Skeletal muscle tissue (tissue), 4 donors: ENCODE measurements around the gene NPB. TPM values are rescaled to one million over a fixed set of nuclear protein-coding genes. Genes with fewer than 3 reads are reported as not detected.

ENCODE experiments used
- H3K27ac ChIP-seq: one replicate; pipeline ENCODE4 v1.7.0; 2013; ENCODE audit warnings: mild to moderate bottlenecking, low read depth, low read length, inconsistent platforms
- H3K27me3 ChIP-seq, 3 donors: one replicate each; pipeline ENCODE4 v1.7.0; 2013; ENCODE audit warnings: low read length in 3 of 3; ENCODE audit not compliant: control insufficient read depth in 3 of 3, insufficient read depth in 3 of 3
- H3K36me3 ChIP-seq, 3 donors: one replicate each; pipeline ENCODE4 v1.7.0; 2013; ENCODE audit warnings: low read length in 3 of 3; ENCODE audit not compliant: control insufficient read depth in 3 of 3, insufficient read depth in 3 of 3
- H3K4me1 ChIP-seq, 3 donors: one replicate each; pipeline ENCODE4 v1.7.0; 2013; ENCODE audit warnings: low read length in 3 of 3, mild to moderate bottlenecking in 3 of 3; ENCODE audit not compliant: control insufficient read depth in 3 of 3, insufficient read depth in 3 of 3
- H3K4me3 ChIP-seq, 3 donors: one replicate each; pipeline ENCODE4 v1.7.0; 2013; ENCODE audit warnings: low read length in 3 of 3
- H3K9ac ChIP-seq, 3 donors: one replicate each; pipeline ENCODE4 v1.7.0; 2013; ENCODE audit warnings: low read length in 3 of 3, mild to moderate bottlenecking in 3 of 3, moderate library complexity in 2 of 3, low read depth in 1 of 3
- H3K9me3 ChIP-seq, 3 donors: one replicate each; pipeline ENCODE4 v1.7.0; 2013; ENCODE audit warnings: low read length in 3 of 3; ENCODE audit not compliant: control insufficient read depth in 3 of 3
- total RNA-seq: library from RNA; depleted of rRNA; stranded (reverse); fragments of >200 nt; gene quantifications from one replicate; pipeline ENCODE4 v1.2.3, GENCODE V29; 2014
- donor health status: Osteomylitis.

NPB gene
- total RNA-seq, 1 donor from 2014 or later = 1.0 TPM

- H3K9me3 ChIP-seq = no peaks in the 10 kb centered on the region
- H3K9ac ChIP-seq = peak overlapping the region in 2 of 3 donors; percentile 54 to 57
- H3K27ac ChIP-seq = peak overlapping the region; percentile 7
- H3K4me3 ChIP-seq = peak overlapping the region in 1 of 3 donors; percentile 71
- no peaks in the 10 kb centered on the region for H3K27me3 ChIP-seq
- H3K4me1 ChIP-seq = peaks cover 55 to 77% (median 62%) of the 10 kb centered on the region in 3 donors
- H3K36me3 ChIP-seq = peaks cover 39 to 48% (median 45%) of the 10 kb centered on the region in 3 donors
These were observed 17.0 kb downstream of the NPB start for GRCh38 chr17:81918832-81919545.

- peaks cover 72 to 87% (median 79%) of the 10 kb centered on the region in 3 donors for H3K4me1 ChIP-seq
- peak overlapping the region in 2 of 3 donors; percentile 13 to 50 for H3K4me3 ChIP-seq
- no peaks in the 10 kb centered on the region for H3K27me3 ChIP-seq
- peaks cover 22 to 29% (median 26%) of the 10 kb centered on the region in 3 donors for H3K36me3 ChIP-seq
- H3K27ac ChIP-seq = peak overlapping the region; percentile 19
- peak overlapping the region in 2 of 3 donors; percentile 54 to 67 for H3K9ac ChIP-seq
- H3K9me3 ChIP-seq = no peaks in the 10 kb centered on the region
These were observed 18.8 kb downstream of the NPB start for GRCh38 chr17:81920612-81921536.

GRCh38 chr17:81921537-81921862 lies 19.5 kb downstream of the NPB start:
- no peaks in the 10 kb centered on the region for H3K9me3 ChIP-seq
- H3K4me1 ChIP-seq = peaks cover 77 to 90% (median 86%) of the 10 kb centered on the region in 3 donors
- no peak overlapping the region for H3K27ac ChIP-seq
- peak overlapping the region in 1 of 3 donors; percentile 50 for H3K4me3 ChIP-seq
- peaks cover 22 to 28% (median 25%) of the 10 kb centered on the region in 3 donors for H3K36me3 ChIP-seq
- H3K27me3 ChIP-seq = no peaks in the 10 kb centered on the region
- H3K9ac ChIP-seq = peak overlapping the region in 1 of 3 donors; percentile 30

- Histone ChIP-seq H3K9me3 (no peaks in the 10 kb centered on the region), H3K27ac (peak overlapping the region; percentile 94), H3K4me3 (peak overlapping the region in 2 of 3 donors; percentile 54 to 83), H3K36me3 (peaks cover 22 to 28% (median 25%) of the 10 kb centered on the region in 3 donors), H3K9ac (peak overlapping the region; percentile 25 to 78 (median 30)), H3K27me3 (no peaks in the 10 kb centered on the region), H3K4me1 (peaks cover 73 to 86% (median 81%) of the 10 kb centered on the region in 3 donors)
These were observed 20.0 kb downstream of the NPB start for GRCh38 chr17:81921996-81922565.

- H3K4me1 ChIP-seq = peaks cover 68 to 83% (median 76%) of the 10 kb centered on the region in 3 donors
- no peaks in the 10 kb centered on the region for H3K9me3 ChIP-seq
- peak overlapping the region; percentile 83 to 87 (median 85) for H3K9ac ChIP-seq
- peaks cover 22 to 28% (median 25%) of the 10 kb centered on the region in 3 donors for H3K36me3 ChIP-seq
- H3K27ac ChIP-seq = peak overlapping the region; percentile 94
- H3K27me3 ChIP-seq = no peaks in the 10 kb centered on the region
- peak overlapping the region; percentile 72 to 83 (median 76) for H3K4me3 ChIP-seq
These were observed 20.7 kb downstream of the NPB start for GRCh38 chr17:81922566-81923301.

GRCh38 chr17:81923302-81924260 lies 21.5 kb downstream of the NPB start:
- peaks cover 0 to 2% (median 0%) of the 10 kb centered on the region in 3 donors for H3K27me3 ChIP-seq

GRCh38 chr17:81924557-81925532 lies 22.8 kb downstream of the NPB start:
- no peaks in the 10 kb centered on the region for H3K9me3 ChIP-seq
- peak overlapping the region in 2 of 3 donors; percentile 45 to 83 for H3K4me3 ChIP-seq
- H3K4me1 ChIP-seq = peaks cover 60 to 76% (median 67%) of the 10 kb centered on the region in 3 donors
- peak overlapping the region; percentile 33 to 85 (median 83) for H3K9ac ChIP-seq
- peaks cover 0 to 4% (median 0%) of the 10 kb centered on the region in 3 donors for H3K27me3 ChIP-seq
- peak overlapping the region; percentile 94 for H3K27ac ChIP-seq
- H3K36me3 ChIP-seq = peaks cover 14 to 22% (median 21%) of the 10 kb centered on the region in 3 donors

More at GRCh38 chr17:81923302-81924260, 21.5 kb downstream of the NPB start:
- H3K36me3 ChIP-seq = peaks cover 22 to 28% (median 25%) of the 10 kb centered on the region in 3 donors
- peaks cover 67 to 86% (median 76%) of the 10 kb centered on the region in 3 donors for H3K4me1 ChIP-seq
- no peaks in the 10 kb centered on the region for H3K9me3 ChIP-seq
- peak overlapping the region; percentile 72 to 83 (median 76) for H3K4me3 ChIP-seq
- H3K27ac ChIP-seq = peak overlapping the region; percentile 94
- H3K9ac ChIP-seq = peak overlapping the region; percentile 83 to 87 (median 85)
